Kidney epithelial cell (primary cell): Measurements from ENCODE around the gene HK1. TPM values are rescaled to one million over a fixed set of nuclear protein-coding genes. Genes with fewer than 3 reads are reported as not detected.

ENCODE experiments used
- DNase-seq: peaks from one replicate; pipeline ENCODE4 v3.0.0-alpha.2; 2010; ENCODE audit warnings: low read depth
- H3K27me3 ChIP-seq: 2 replicates; pipeline ENCODE4 v1.6.0; 2011; ENCODE audit warnings: low read length; ENCODE audit not compliant: control insufficient read depth, insufficient read depth
- H3K36me3 ChIP-seq: 2 replicates; pipeline ENCODE4 v1.5.1; 2011; ENCODE audit warnings: low read length; ENCODE audit not compliant: control insufficient read depth, insufficient read depth
- H3K4me3 ChIP-seq: 2 replicates; pipeline ENCODE4 v1.5.1; 2011; ENCODE audit warnings: low read depth, mild to moderate bottlenecking, control low read depth, low read length
- CTCF ChIP-seq: IDR thresholded peaks from 2 replicates; pipeline ENCODE4 v1.5.1; 2011; ENCODE audit warnings: mild to moderate bottlenecking, moderate library complexity, low read length, control low read depth, inconsistent platforms; ENCODE audit not compliant: insufficient read depth, poor library complexity, severe bottlenecking
- total RNA-seq: library from RNA; depleted of rRNA; stranded (reverse); fragments of >200 nt; gene quantifications from 2 replicates; pipeline ENCODE4 v1.2.3, GENCODE V29; 2015

Gene HK1
- total RNA-seq, 1 donor from 2014 or later, result 81.7 TPM

GRCh38 chr10:69416695-69417094 is 138.4 kb downstream of the HK1 start, which contains the start of gene TACR2:
TSS of gene TACR2 (minus strand) at chr10:69416918. CDS start at chr10:69416323, 595 bp downstream.
- Histone ChIP-seq H3K27me3 (no peaks in the 10 kb centered on the region), H3K36me3 (no peaks in the 10 kb centered on the region), H3K4me3 (no peak within 1 kb of the TSS)
- no peak for DNase-seq
- TF ChIP-seq CTCF, result no peak

- no peak overlapping the region for H3K4me3 ChIP-seq
- DNase-seq, result no peak
- no peak for TF ChIP-seq CTCF
- peaks cover 3% of the 10 kb centered on the region for H3K27me3 ChIP-seq
- no peaks in the 10 kb centered on the region for H3K36me3 ChIP-seq
Observed at GRCh38 chr10:69417542-69417941, 139.2 kb downstream of the HK1 start.

GRCh38 chr10:69418052-69418752 is 139.9 kb downstream of the HK1 start:
- no peak overlapping the region for H3K4me3 ChIP-seq
- no peak for DNase-seq
- no peak for TF ChIP-seq CTCF
- H3K27me3 ChIP-seq, result peaks cover 5% of the 10 kb centered on the region
- H3K36me3 ChIP-seq, result no peaks in the 10 kb centered on the region

GRCh38 chr10:69419096-69419743 is 140.9 kb downstream of the HK1 start:
- TF ChIP-seq CTCF, result no peak
- Histone ChIP-seq H3K4me3 (no peak overlapping the region), H3K36me3 (no peaks in the 10 kb centered on the region), H3K27me3 (peaks cover 5% of the 10 kb centered on the region)
- DNase-seq, result no peak

- no peak for TF ChIP-seq CTCF
- H3K27me3 ChIP-seq, result peaks cover 5% of the 10 kb centered on the region
- H3K36me3 ChIP-seq, result no peaks in the 10 kb centered on the region
- DNase-seq, result no peak
- no peak overlapping the region for H3K4me3 ChIP-seq
Observed at GRCh38 chr10:69419744-69420126, 141.4 kb downstream of the HK1 start.
